D721Med (cell line): ENCODE measurements around the gene HECTD4.

ENCODE experiments used
- DNase-seq: peaks from one replicate; pipeline ENCODE4 v3.0.0; 2011; ENCODE audit warnings: low spot score; ENCODE audit not compliant: insufficient read length
- FAIRE-seq: peaks from 2 replicates; lab custom pipeline; 2011; peaks lifted over from hg19 to GRCh38; lab: Jason Lieb, UNC
- CTCF ChIP-seq: IDR thresholded peaks from 2 replicates; pipeline ENCODE4 v1.5.1; 2012; ENCODE audit warnings: mild to moderate bottlenecking, control low read depth; ENCODE audit not compliant: insufficient read depth; ENCODE audit errors: missing control alignments

Gene HECTD4

GRCh38 chr12:112180422-112180821, 201.8 kb downstream of the HECTD4 start:
- DNase-seq (no peak), FAIRE-seq (no peak)
- TF ChIP-seq CTCF: no peak

GRCh38 chr12:112179916-112180315, 202.3 kb downstream of the HECTD4 start:
- no peak for FAIRE-seq
- TF ChIP-seq CTCF: no peak
- no peak for DNase-seq

- DNase-seq (no peak), FAIRE-seq (no peak)
- TF ChIP-seq CTCF: no peak
Measured at GRCh38 chr12:112179341-112179740, 202.9 kb downstream of the HECTD4 start.

GRCh38 chr12:112178796-112179195, 203.4 kb downstream of the HECTD4 start:
- no peak for FAIRE-seq
- no peak for TF ChIP-seq CTCF
- no peak for DNase-seq

- FAIRE-seq: no peak
- no peak for DNase-seq
- no peak for TF ChIP-seq CTCF
Measured at GRCh38 chr12:112176321-112177010, 205.8 kb downstream of the HECTD4 start.

- FAIRE-seq: no peak
- no peak for TF ChIP-seq CTCF
- no peak for DNase-seq
Measured at GRCh38 chr12:112175361-112176155, 206.7 kb downstream of the HECTD4 start.
